ENCODE results near the gene KCNH1.

DNA sequence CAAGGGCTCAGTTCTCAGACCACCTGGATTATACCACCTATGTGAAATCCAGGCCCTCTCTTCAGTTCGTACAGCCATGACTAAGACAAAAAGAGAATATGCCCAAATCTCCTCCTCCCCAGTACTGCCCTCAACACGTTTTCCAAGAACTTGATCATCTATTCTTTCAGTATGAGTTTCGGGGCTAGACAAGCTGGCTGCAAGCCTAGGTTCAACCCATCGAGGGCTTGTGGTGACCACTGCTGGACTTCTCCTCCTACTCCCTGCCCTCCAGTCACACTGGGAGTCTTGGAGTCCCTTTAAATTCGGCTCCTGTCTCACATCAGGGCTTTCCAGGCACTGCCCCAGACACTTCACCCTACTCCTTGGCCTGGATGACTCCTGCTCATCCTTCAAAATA, 352.3 kb downstream of the KCNH1 start:
- TF ChIP-seq CTCF (conservative IDR thresholded peaks at IDR 0.05; ENCODE audit: low read depth, low read length) (no peak), POLR2A (IDR thresholded peaks at IDR 0.05; ENCODE audit: low read depth, low read length) (no peak), SMC3 (IDR thresholded peaks at IDR 0.05; ENCODE audit: low read depth, low read length) (no peak), FOS (IDR thresholded peaks at IDR 0.05; ENCODE audit: low read depth, low read length) (no peak), CHD1 (IDR thresholded peaks at IDR 0.05; ENCODE audit: low read depth, low read length) (no peak), MXI1 (IDR thresholded peaks at IDR 0.05; ENCODE audit: borderline replicate concordance, low read depth, low read length) (no peak), RFX5 (IDR thresholded peaks at IDR 0.05; ENCODE audit: low read depth, low read length) (no peak), RAD21 (IDR thresholded peaks at IDR 0.05; ENCODE audit: low read length) (no peak), MAZ (IDR thresholded peaks at IDR 0.05; ENCODE audit: borderline replicate concordance, low read depth, low read length) (no peak), RCOR1 (IDR thresholded peaks at IDR 0.05; ENCODE audit: insufficient replicate concordance, low read length) (no peak)
- TF ChIP-seq, protein P1, sequence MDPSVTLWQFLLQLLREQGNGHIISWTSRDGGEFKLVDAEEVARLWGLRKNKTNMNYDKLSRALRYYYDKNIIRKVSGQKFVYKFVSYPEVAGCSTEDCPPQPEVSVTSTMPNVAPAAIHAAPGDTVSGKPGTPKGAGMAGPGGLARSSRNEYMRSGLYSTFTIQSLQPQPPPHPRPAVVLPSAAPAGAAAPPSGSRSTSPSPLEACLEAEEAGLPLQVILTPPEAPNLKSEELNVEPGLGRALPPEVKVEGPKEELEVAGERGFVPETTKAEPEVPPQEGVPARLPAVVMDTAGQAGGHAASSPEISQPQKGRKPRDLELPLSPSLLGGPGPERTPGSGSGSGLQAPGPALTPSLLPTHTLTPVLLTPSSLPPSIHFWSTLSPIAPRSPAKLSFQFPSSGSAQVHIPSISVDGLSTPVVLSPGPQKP (IDR thresholded peaks at IDR 0.05; ENCODE audit: borderline replicate concordance, low read depth, low read length) = no peak
